ENCODE results near the gene SLC4A8.

DNA sequence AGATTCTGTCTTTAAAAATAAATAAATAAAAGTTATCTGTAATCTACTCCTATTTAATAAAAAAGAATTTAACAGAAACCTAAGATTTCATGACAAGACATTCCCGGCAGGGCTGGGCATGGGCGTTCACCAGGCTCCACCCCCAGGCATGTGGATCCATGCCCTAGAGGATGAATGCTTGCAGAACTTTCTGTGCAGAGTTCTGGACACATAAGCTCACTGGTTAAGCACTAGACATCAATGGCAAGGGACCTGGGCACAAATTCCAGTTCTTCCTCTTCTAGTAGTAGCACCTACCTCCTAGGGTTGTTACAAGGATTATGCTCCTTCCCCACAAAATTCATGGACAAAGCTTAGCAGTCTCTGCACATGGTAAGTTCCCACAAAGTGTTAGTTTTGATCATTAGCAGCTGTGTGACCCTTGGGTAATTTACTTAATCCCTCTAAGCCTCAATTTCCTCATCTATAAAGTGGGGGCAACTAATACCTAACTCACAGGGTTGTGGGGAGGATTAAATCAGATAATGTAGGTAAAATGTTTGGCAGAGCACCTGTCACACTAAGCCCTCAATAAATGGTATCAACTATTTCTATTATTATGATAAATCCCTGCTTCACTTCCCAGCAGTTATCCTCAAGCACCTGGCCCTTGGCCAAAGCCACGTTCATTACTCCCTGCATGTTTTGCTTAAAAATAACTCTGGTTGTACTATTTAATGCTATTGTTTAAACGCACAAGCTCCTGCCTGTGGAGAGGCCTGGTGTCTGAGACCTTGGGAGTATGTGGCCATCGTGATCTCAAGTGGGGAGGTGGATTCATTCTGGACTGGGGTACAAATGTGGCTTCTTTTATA lies 43.2 kb upstream of the SLC4A8 start:
- TF ChIP-seq EZH2 (IDR thresholded peaks at IDR 0.05; ENCODE audit: borderline replicate concordance, low read depth, low read length, severe bottlenecking), result no peak
- TF ChIP-seq, protein P1, sequence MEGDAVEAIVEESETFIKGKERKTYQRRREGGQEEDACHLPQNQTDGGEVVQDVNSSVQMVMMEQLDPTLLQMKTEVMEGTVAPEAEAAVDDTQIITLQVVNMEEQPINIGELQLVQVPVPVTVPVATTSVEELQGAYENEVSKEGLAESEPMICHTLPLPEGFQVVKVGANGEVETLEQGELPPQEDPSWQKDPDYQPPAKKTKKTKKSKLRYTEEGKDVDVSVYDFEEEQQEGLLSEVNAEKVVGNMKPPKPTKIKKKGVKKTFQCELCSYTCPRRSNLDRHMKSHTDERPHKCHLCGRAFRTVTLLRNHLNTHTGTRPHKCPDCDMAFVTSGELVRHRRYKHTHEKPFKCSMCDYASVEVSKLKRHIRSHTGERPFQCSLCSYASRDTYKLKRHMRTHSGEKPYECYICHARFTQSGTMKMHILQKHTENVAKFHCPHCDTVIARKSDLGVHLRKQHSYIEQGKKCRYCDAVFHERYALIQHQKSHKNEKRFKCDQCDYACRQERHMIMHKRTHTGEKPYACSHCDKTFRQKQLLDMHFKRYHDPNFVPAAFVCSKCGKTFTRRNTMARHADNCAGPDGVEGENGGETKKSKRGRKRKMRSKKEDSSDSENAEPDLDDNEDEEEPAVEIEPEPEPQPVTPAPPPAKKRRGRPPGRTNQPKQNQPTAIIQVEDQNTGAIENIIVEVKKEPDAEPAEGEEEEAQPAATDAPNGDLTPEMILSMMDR (IDR thresholded peaks at IDR 0.05; ENCODE audit: borderline replicate concordance, extremely low read depth, low read length, poor library complexity, severe bottlenecking), result no peak

All from DND-41 (cell line).